ENCODE data around the gene F11R. TPM values are rescaled to one million over a fixed set of nuclear protein-coding genes. Genes with fewer than 3 reads are reported as not detected.

The F11R gene
- total and polyA plus RNA-seq, 2 of the 13 experiments (the other 11 are each of a cell fraction or from before 2014, with no cell fraction given) = 95.8 to 105 TPM

DNA sequence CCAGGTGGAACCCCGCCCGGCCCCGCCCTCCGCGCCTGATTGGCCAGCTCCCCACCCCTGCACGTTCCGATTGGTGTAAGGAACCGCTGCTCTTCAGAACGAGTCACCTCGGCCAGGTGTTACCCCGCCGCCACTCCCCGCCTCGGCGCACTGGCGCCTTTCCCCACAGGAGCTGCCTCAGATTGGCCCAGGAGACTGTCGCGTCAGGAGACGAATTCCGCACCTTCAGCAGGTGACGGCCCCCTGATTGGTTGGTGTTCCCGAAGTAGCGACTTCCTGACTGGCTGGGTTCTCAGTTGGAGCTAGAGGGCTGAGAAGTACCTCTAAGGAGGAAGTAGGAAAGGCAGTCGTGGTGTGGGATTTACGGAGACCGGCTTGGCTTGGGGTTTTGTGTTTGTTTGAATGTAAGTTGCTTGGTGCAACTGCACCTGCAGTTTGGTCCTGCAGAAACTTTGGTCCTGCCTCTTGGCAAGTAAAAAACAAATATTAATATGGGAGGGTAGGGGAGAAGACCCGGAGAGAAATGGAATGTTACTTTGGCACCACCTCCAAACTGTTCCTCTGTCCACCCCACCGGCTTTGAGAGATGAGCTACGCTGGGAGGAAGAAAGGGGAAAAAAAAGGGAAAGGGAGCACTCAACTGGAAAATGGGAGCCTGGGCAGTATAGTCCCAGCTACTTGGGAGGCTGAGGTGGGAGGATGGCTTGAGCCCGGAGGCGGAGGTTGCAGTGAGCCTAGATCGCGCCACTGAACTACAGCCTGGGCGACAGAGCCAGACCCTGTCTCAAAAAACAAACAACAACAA, 415 bp upstream of the F11R start (continued):
- TF ChIP-seq, protein P1, sequence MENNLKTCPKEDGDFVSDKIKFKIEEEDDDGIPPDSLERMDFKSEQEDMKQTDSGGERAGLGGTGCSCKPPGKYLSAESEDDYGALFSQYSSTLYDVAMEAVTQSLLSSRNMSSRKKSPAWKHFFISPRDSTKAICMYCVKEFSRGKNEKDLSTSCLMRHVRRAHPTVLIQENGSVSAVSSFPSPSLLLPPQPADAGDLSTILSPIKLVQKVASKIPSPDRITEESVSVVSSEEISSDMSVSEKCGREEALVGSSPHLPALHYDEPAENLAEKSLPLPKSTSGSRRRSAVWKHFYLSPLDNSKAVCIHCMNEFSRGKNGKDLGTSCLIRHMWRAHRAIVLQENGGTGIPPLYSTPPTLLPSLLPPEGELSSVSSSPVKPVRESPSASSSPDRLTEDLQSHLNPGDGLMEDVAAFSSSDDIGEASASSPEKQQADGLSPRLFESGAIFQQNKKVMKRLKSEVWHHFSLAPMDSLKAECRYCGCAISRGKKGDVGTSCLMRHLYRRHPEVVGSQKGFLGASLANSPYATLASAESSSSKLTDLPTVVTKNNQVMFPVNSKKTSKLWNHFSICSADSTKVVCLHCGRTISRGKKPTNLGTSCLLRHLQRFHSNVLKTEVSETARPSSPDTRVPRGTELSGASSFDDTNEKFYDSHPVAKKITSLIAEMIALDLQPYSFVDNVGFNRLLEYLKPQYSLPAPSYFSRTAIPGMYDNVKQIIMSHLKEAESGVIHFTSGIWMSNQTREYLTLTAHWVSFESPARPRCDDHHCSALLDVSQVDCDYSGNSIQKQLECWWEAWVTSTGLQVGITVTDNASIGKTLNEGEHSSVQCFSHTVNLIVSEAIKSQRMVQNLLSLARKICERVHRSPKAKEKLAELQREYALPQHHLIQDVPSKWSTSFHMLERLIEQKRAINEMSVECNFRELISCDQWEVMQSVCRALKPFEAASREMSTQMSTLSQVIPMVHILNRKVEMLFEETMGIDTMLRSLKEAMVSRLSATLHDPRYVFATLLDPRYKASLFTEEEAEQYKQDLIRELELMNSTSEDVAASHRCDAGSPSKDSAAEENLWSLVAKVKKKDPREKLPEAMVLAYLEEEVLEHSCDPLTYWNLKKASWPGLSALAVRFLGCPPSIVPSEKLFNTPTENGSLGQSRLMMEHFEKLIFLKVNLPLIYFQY (CRISPR knock-in tag; IDR thresholded peaks at IDR 0.05; ENCODE audit: borderline replicate concordance) = no peak
- TF ChIP-seq RFX5 (IDR thresholded peaks at IDR 0.05; ENCODE audit: low read depth, low read length) (peak; percentile 62), GABPA (IDR thresholded peaks at IDR 0.05; ENCODE audit: low read depth, low read length) (no peak), GABPA (CRISPR knock-in tag; IDR thresholded peaks at IDR 0.05; ENCODE audit: low read depth) (0 out of 2 replicates have a peak, but pooled peaks have one; percentile 29), HES4 (CRISPR knock-in tag; IDR thresholded peaks at IDR 0.05; ENCODE audit: borderline replicate concordance) (peak; percentile 57; the same call in 1 of the 2 replicates), ZBTB20 (CRISPR knock-in tag; IDR thresholded peaks at IDR 0.05; ENCODE audit: borderline replicate concordance, low read depth) (peak; percentile 23; the same call in 1 of the 2 replicates), ZNF317 (CRISPR knock-in tag; IDR thresholded peaks at IDR 0.05) (0 out of 2 replicates have a peak, but pooled peaks have one; percentile 2), HCFC1 (IDR thresholded peaks at IDR 0.05; ENCODE audit: low read depth, low read length) (0 out of 2 replicates have a peak, but pooled peaks have one; percentile 6), GLI4 (CRISPR knock-in tag; IDR thresholded peaks at IDR 0.05; ENCODE audit: borderline replicate concordance) (no peak), BRD4 (CRISPR knock-in tag; IDR thresholded peaks at IDR 0.05) (0 out of 2 replicates have a peak, but pooled peaks have one; percentile 24), ADNP (CRISPR knock-in tag; IDR thresholded peaks at IDR 0.05) (0 out of 2 replicates have a peak, but pooled peaks have one; percentile 57), TOE1 (CRISPR knock-in tag; IDR thresholded peaks at IDR 0.05) (no peak), ZNF331 (CRISPR knock-in tag; IDR thresholded peaks at IDR 0.05) (no peak), ZNF446 (CRISPR knock-in tag; IDR thresholded peaks at IDR 0.05) (no peak), ZNF564 (CRISPR knock-in tag; IDR thresholded peaks at IDR 0.05) (peak; percentile 22; the same call in 1 of the 2 replicates), ZNF205 (CRISPR knock-in tag; IDR thresholded peaks at IDR 0.05) (no peak), HOXA3 (CRISPR knock-in tag; IDR thresholded peaks at IDR 0.05) (peak; percentile 58; the same call in 1 of the 2 replicates)
- TF ChIP-seq, protein P2, sequence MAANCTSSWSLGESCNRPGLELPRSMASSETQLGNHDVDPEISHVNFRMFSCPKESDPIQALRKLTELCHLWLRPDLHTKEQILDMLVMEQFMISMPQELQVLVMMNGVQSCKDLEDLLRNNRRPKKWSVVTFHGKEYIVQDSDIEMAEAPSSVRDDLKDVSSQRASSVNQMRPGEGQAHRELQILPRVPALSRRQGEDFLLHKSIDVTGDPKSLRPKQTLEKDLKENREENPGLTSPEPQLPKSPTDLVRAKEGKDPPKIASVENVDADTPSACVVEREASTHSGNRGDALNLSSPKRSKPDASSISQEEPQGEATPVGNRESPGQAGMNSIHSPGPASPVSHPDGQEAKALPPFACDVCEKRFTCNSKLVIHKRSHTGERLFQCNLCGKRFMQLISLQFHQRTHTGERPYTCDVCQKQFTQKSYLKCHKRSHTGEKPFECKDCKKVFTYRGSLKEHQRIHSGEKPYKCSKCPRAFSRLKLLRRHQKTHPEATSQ (CRISPR knock-in tag; IDR thresholded peaks at IDR 0.05; ENCODE audit: borderline replicate concordance) = no peak
- TF ChIP-seq, protein P3, sequence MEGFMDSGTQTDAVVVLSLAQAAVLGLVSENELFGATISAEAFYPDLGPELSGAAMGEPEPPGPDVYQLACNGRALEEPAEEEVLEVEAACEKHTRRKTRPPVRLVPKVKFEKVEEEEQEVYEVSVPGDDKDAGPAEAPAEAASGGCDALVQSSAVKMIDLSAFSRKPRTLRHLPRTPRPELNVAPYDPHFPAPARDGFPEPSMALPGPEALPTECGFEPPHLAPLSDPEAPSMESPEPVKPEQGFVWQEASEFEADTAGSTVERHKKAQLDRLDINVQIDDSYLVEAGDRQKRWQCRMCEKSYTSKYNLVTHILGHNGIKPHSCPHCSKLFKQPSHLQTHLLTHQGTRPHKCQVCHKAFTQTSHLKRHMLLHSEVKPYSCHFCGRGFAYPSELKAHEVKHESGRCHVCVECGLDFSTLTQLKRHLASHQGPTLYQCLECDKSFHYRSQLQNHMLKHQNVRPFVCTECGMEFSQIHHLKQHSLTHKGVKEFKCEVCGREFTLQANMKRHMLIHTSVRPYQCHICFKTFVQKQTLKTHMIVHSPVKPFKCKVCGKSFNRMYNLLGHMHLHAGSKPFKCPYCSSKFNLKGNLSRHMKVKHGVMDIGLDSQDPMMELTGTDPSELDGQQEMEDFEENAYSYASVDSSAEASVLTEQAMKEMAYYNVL (CRISPR knock-in tag; IDR thresholded peaks at IDR 0.05; ENCODE audit: borderline replicate concordance) = no peak
- TF ChIP-seq, protein P4, sequence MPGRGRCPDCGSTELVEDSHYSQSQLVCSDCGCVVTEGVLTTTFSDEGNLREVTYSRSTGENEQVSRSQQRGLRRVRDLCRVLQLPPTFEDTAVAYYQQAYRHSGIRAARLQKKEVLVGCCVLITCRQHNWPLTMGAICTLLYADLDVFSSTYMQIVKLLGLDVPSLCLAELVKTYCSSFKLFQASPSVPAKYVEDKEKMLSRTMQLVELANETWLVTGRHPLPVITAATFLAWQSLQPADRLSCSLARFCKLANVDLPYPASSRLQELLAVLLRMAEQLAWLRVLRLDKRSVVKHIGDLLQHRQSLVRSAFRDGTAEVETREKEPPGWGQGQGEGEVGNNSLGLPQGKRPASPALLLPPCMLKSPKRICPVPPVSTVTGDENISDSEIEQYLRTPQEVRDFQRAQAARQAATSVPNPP (CRISPR knock-in tag; IDR thresholded peaks at IDR 0.05) = no peak

Data from HepG2 (cell line).